Stimulated activated CD4-positive, alpha-beta T cell treated with anti-CD3 and anti-CD28 coated beads, Interleukin-4, amount 100 ng/mL, for 4 hours (primary cell): ENCODE measurements around the gene TACR1.
A peak's percentile ranks its signal among the peaks of the same experiment; 100 is the strongest.
"Not testable (repeated sequence)": the region's sequence is repeated elsewhere in the genome, so short reads cannot be mapped to it uniquely, and the experiment has no call there.

Experiments used
- DNase-seq, 2 experiments: peaks; one replicate each; pipeline ENCODE4 v3.0.0-alpha.2; 2020

TACR1 gene

DNA sequence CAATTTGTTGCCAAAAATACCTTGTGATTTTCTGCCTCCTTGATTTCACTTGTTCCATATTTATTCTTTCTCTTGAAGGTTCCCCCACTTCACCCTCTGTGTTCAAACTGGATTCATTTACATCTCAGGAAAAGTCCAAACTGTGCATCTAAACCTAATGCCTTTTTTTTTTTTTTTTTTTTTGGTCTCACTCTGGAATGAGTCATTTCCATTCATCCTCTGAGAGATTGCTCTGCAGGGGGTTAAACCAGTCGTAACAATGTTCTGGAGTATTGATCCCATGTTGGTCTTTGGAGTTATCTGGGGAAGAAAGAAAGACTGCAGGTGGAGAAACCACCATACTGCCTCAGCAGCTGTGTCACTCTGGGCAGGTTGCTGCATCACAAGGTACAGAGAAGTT lies 119.7 kb downstream of the TACR1 start:
- no peak for DNase-seq

GRCh38 chr2:75077909-75078308 lies 121.4 kb downstream of the TACR1 start:
- DNase-seq, result no peak

DNA sequence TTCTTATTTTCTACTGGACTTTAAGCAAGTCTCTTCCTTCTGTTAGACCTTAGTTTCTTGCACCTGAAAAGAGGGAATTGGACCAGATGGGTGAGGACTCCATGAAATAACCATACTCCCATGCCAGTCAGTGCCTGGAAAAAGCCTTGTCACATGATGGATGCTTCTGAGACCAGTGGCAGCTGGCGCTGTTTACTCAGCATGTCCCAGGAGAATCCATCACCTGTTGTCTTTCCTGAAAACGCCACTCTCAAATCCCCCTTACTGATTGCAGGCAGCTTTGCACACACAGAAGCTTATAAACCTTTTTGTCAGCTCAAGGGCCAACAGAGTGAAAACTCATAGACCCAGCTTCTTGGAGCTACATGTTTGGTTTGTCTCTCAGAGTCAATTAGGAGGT lies 123.2 kb downstream of the TACR1 start:
- DNase-seq, result no peak

DNA sequence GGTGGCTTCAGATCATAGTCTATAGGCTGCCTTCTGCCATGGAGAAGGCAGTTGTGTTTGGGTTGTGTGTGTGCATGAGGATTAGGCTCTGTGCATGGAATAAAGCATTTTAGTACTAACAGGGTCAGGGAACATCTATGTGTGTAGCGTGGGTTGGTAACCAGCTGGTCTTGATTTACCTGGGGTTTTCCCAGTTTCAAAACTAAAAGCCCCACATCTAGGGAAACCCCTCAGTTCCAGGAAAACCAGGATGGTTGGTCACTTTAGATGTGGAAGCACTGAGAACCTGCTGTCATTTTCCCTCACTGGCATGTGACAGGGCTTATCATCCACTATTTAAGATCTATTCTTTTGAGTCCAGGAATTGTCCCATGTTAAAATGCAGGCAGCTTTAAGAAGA lies 124.6 kb downstream of the TACR1 start:
- no peak for DNase-seq

GRCh38 chr2:75074228-75074627 lies 125.1 kb downstream of the TACR1 start:
- no peak for DNase-seq

- DNase-seq, result no peak
Observed at GRCh38 chr2:75071766-75072165, 127.6 kb downstream of the TACR1 start.

DNA sequence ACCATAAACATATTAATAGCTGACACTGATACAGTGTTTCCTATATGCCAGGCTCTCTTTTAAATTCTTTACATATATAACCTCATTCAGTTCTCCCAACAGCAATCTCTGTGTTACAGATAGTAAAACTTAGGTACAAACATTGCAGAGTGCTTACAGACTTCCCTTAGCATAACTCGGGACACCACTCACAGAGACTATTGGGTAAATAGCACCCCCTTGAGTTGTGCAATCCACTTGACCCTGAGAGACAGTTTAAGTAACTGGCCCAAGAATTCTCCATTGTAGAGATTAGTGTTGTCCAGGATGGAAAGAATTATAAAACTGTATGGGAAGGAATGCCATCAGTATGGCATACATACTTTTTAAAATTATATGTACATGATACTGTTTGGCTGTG lies 130.8 kb downstream of the TACR1 start:
- DNase-seq, result no peak

GRCh38 chr2:75067506-75067905 lies 131.8 kb downstream of the TACR1 start:
- no peak for DNase-seq

- no peak for DNase-seq
Observed at GRCh38 chr2:75066121-75066902, 133.0 kb downstream of the TACR1 start.

GRCh38 chr2:75065402-75066008 lies 133.8 kb downstream of the TACR1 start:
- no peak for DNase-seq

GRCh38 chr2:75064691-75065396 lies 134.5 kb downstream of the TACR1 start:
- peak; percentile 12 to 43 for DNase-seq

DNA sequence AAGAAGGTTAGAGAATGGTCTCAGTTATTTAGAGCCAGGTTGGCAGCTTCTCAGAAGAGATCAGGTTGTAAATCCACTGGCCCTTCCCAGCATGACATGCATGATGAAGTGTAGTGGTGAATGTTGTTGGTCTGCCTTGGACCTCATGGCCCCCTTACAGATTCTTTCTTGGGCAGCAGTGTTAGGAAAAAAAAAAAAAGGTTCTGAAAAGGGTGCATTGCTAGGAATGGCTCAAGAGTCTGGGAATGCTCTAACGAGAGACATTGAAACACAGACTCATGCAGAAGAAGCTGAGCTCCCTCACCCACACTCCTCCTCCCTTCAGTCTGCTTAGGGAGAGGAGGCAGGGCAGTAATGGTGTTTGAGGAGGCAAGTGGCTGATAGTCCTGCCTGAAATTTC lies 135.4 kb downstream of the TACR1 start:
- DNase-seq, result no peak

DNA sequence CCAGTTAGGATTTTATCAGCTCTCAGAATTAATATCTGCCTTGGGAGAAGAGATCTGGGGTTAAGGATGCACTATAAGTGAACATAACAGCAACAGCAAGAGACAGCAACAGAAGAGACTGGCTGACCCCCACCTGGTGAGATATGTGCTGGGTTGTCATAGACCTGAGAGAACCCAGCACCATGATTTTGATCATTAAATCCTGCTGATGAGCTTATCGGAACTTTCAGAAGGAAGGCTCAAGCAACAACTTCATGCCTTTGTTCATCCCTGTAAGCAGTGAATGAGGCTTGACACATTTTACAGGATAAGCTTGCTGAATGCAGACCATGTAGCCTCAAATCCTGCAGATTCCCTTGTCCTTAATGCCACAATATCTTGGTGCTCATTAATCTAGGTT lies 140.9 kb downstream of the TACR1 start:
- no peak for DNase-seq

- DNase-seq, result not testable (repeated sequence)
Observed at GRCh38 chr2:75057150-75057549, 142.2 kb downstream of the TACR1 start.

DNA sequence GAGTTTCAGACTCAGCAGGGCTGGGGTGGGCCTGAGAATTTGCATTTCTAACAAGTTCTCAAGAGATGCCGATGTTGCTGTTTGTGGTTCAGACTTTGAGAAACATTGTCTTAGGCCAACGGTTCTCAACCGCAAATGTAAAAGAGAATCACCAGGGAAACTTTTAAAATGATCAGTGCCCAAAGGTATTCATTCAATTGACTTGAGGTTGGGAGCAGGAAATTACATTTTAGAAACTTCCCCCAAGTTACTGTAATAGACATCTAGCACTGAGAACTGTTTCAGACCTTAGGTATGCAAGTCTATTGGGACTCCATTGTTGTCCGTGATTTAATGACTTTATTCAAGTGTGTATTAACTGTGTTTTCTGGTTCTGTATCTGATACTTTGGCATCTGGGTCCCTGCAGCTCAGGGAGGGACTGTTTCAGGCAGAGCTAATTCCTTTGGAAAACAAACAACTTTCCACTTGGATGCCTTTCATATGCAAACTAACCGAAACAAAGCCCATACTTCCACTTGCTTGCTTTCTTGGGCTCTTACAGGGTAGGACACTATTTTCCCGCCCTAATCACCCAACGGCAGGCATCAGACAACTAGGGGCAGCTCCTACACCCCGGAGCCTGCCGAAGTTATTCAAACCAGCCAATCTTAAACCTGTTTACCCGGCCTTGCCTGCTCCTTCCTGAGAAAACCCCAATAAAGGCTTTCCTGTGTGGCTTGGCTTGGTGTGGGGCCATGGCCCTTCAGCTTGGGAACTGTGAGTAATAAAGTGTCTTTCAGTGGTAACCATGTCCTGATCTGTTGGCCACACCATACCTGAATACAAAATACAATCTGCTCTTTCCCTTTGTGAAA lies 143.3 kb downstream of the TACR1 start:
- no peak for DNase-seq

GRCh38 chr2:75055142-75055819 lies 144.0 kb downstream of the TACR1 start:
- DNase-seq, result no peak

DNA sequence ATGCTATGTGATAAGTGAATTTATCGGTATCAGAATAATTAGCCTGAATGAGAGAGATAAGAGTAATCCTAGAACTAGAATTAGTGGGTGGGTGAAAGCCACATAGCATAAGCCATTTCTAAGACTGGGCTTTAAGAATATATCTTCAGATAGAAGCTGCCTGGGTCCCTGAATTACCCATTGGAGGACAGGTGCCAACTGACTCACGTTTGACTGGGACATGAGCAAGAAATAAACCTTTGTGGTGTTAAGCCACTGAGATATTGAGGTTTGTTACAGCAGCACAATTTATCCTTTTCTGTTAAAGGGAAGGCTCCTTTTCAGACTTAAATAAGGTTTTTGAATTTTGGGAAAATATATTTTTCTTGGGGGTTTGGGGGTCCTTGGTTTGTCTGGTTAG lies 145.0 kb downstream of the TACR1 start:
- no peak for DNase-seq

- DNase-seq, result no peak
Observed at GRCh38 chr2:75053484-75054112, 145.7 kb downstream of the TACR1 start.

- no peak for DNase-seq
Observed at GRCh38 chr2:75047992-75048625, 151.2 kb downstream of the TACR1 start.

- no peak for DNase-seq
Observed at GRCh38 chr2:75047189-75047991, 151.9 kb downstream of the TACR1 start.
